H1 (cell line): ENCODE measurements around the gene LCNL1. TPM values are rescaled to one million over a fixed set of nuclear protein-coding genes. Genes with fewer than 3 reads are reported as not detected.
A peak's percentile ranks its signal among the peaks of the same experiment; 100 is the strongest.

ENCODE experiments used
- CTCF ChIA-PET: fragments of 300-600 bp; sonication (Branson Sonifier 250); formaldehyde crosslinking; loops from one replicate; lab custom pipeline; 2021; ENCODE audit not compliant: partially characterized antibody; lab: Charles Lee
- POLR2A ChIA-PET: fragments of 300-600 bp; sonication (Branson Sonifier 250); formaldehyde crosslinking; loops from one replicate; lab custom pipeline; 2021; ENCODE audit warnings: inconsistent platforms; ENCODE audit not compliant: partially characterized antibody; lab: Charles Lee
- DNase-seq, 2 experiments: peaks; one replicate each; pipeline versions ENCODE4 v3.0.0 to v3.0.0-alpha.2; 2010 to 2022; ENCODE audit warnings: low spot score in 2 of 2, low read depth in 1 of 2, mixed read lengths in 1 of 2
- FAIRE-seq: peaks from 2 replicates; lab custom pipeline; 2011; peaks lifted over from hg19 to GRCh38; lab: Jason Lieb, UNC
- H2AFZ ChIP-seq: 2 replicates; pipeline ENCODE4 v1.8.1; 2012; ENCODE audit warnings: low read length, inconsistent platforms
- H2AK5ac ChIP-seq: 2 replicates; pipeline ENCODE4 v1.6.1; 2013; ENCODE audit warnings: low read depth, low read length
- H2BK120ac ChIP-seq: replicated peaks from 2 replicates; pipeline ENCODE3; 2013; ENCODE audit warnings: low read depth, low read length, inconsistent platforms
- H2BK12ac ChIP-seq: 2 replicates; pipeline ENCODE4 v1.6.1; 2013; ENCODE audit warnings: low read depth, low read length
- H2BK15ac ChIP-seq: 2 replicates; pipeline ENCODE4 v1.6.1; 2013; ENCODE audit warnings: low read length
- H2BK20ac ChIP-seq: 2 replicates; pipeline ENCODE4 v1.6.1; 2013; ENCODE audit warnings: low read length
- H2BK5ac ChIP-seq: 2 replicates; pipeline ENCODE4 v1.6.1; 2013; ENCODE audit warnings: low read depth, low read length
- H3K14ac ChIP-seq: 2 replicates; pipeline ENCODE4 v1.6.1; 2013; ENCODE audit warnings: inconsistent platforms; ENCODE audit not compliant: insufficient read length
- H3K18ac ChIP-seq: 2 replicates; pipeline ENCODE4 v1.6.1; 2013; ENCODE audit warnings: low read length; ENCODE audit errors: extremely low read depth
- H3K23ac ChIP-seq: 2 replicates; pipeline ENCODE4 v1.6.1; 2013; ENCODE audit warnings: inconsistent platforms; ENCODE audit not compliant: insufficient read length
- H3K23me2 ChIP-seq: 2 replicates; pipeline ENCODE4 v1.6.1; 2013; ENCODE audit warnings: low read depth, low read length
- H3K27ac ChIP-seq: 2 replicates; pipeline ENCODE4 v1.6.1; 2011; ENCODE audit warnings: low read depth, low read length, inconsistent platforms
- H3K27me3 ChIP-seq, 4 experiments: replicated peaks in 1 of 4; 1 replicate in 1 of 4; 2 replicates in 3 of 4; pipeline versions ENCODE4 v1.6.1 to v1.8.1; 2011 to 2013; ENCODE audit warnings: low read length in 3 of 4, mild to moderate bottlenecking in 3 of 4, inconsistent platforms in 2 of 4, mixed read lengths in 2 of 4, moderate library complexity in 1 of 4; ENCODE audit not compliant: control insufficient read depth in 3 of 4, insufficient read depth in 3 of 4; ENCODE audit errors: extremely low read depth in 1 of 4
- H3K36me3 ChIP-seq, 4 experiments: 2 replicates each; pipeline versions ENCODE4 v1.6.1 to v1.8.1; 2011 to 2013; ENCODE audit warnings: mild to moderate bottlenecking in 4 of 4, low read length in 3 of 4, moderate library complexity in 2 of 4, control low read depth in 1 of 4, inconsistent platforms in 1 of 4; ENCODE audit not compliant: insufficient read depth in 4 of 4, control insufficient read depth in 2 of 4
- H3K4ac ChIP-seq: replicated peaks from 2 replicates; pipeline ENCODE3; 2013; ENCODE audit warnings: low read length, low read depth, mixed read lengths, inconsistent platforms; ENCODE audit not compliant: insufficient read length
- H3K4me1 ChIP-seq, 4 experiments: replicated peaks in 1 of 4; 1 replicate in 1 of 4; 2 replicates in 3 of 4; pipeline versions ENCODE4 v1.6.1 to v1.8.1; 2011 to 2013; ENCODE audit warnings: low read length in 3 of 4, inconsistent platforms in 2 of 4, mixed read lengths in 1 of 4; ENCODE audit not compliant: insufficient read depth in 4 of 4, control insufficient read depth in 3 of 4
- H3K4me2 ChIP-seq, 2 experiments: 2 replicates each; pipeline versions ENCODE4 v1.6.1 to v1.8.1; 2011 to 2013; ENCODE audit warnings: low read depth in 2 of 2, low read length in 2 of 2, control low read depth in 1 of 2, inconsistent platforms in 1 of 2, mild to moderate bottlenecking in 1 of 2; ENCODE audit not compliant: insufficient read depth in 1 of 2
- H3K4me3 ChIP-seq, 4 experiments: fragments of 200-600, 300-600 bp in 1 of 4; sonication (generic), shearing (Covaris generic), sonication (Bioruptor Twin) in 1 of 4; 2 replicates each; pipeline versions ENCODE4 v1.5.1 to v1.8.1; 2011 to 2016; ENCODE audit warnings: low read length in 4 of 4, low read depth in 3 of 4, control low read depth in 2 of 4, inconsistent platforms in 2 of 4, mild to moderate bottlenecking in 2 of 4, mixed read lengths in 1 of 4, moderate library complexity in 1 of 4; ENCODE audit not compliant: insufficient read depth in 2 of 4; ENCODE audit errors: extremely low read depth in 1 of 4
- H3K56ac ChIP-seq: replicated peaks from 2 replicates; pipeline ENCODE3; 2013; ENCODE audit warnings: low read depth, mild to moderate bottlenecking, mixed read lengths, low read length, inconsistent platforms; ENCODE audit not compliant: insufficient read length
- H3K79me1 ChIP-seq: 2 replicates; pipeline ENCODE4 v1.6.1; 2013; ENCODE audit warnings: low read depth, low read length, control low read depth
- H3K79me2 ChIP-seq, 2 experiments: 2 replicates each; pipeline versions ENCODE4 v1.6.1 to v1.8.1; 2012 to 2013; ENCODE audit warnings: low read length in 2 of 2, mild to moderate bottlenecking in 2 of 2, inconsistent platforms in 1 of 2; ENCODE audit not compliant: insufficient read depth in 2 of 2, control insufficient read depth in 1 of 2
- H3K9ac ChIP-seq, 4 experiments: replicated peaks in 1 of 4; 1 replicate in 1 of 4; 2 replicates in 3 of 4; pipeline versions ENCODE4 v1.6.1 to v1.8.1; 2011 to 2013; ENCODE audit warnings: low read depth in 3 of 4, low read length in 3 of 4, control low read depth in 2 of 4, mild to moderate bottlenecking in 2 of 4, moderate library complexity in 2 of 4, inconsistent platforms in 1 of 4; ENCODE audit errors: extremely low read depth in 1 of 4
- H3K9me3 ChIP-seq, 2 experiments: 2 replicates each; pipeline versions ENCODE4 v1.6.1 to v1.8.1; 2012 to 2013; ENCODE audit warnings: mild to moderate bottlenecking in 2 of 2, moderate library complexity in 2 of 2, control low read depth in 1 of 2, inconsistent platforms in 1 of 2, low read depth in 1 of 2, low read length in 1 of 2, mixed read lengths in 1 of 2; ENCODE audit not compliant: insufficient read depth in 2 of 2
- H4K20me1 ChIP-seq, 2 experiments: replicated peaks in 1 of 2; 2 replicates each; pipeline versions ENCODE3 to v1.8.1; 2011 to 2013; ENCODE audit warnings: inconsistent platforms in 2 of 2, low read length in 2 of 2, mild to moderate bottlenecking in 1 of 2; ENCODE audit not compliant: insufficient read depth in 2 of 2, control insufficient read depth in 1 of 2
- H4K5ac ChIP-seq: 2 replicates; pipeline ENCODE4 v1.6.1; 2013; ENCODE audit warnings: low read length, low read depth, mixed read lengths, inconsistent platforms; ENCODE audit not compliant: insufficient read length
- H4K8ac ChIP-seq: 2 replicates; pipeline ENCODE4 v1.8.0; 2013; ENCODE audit warnings: mild to moderate bottlenecking, moderate library complexity, low read length, inconsistent platforms; ENCODE audit not compliant: insufficient read depth; ENCODE audit errors: extremely low read depth
- H4K91ac ChIP-seq: replicated peaks from 2 replicates; pipeline ENCODE3; 2013; ENCODE audit warnings: low read length, mixed read lengths, inconsistent platforms; ENCODE audit not compliant: insufficient read length
- CREB1 ChIP-seq: IDR thresholded peaks from 2 replicates; pipeline ENCODE4 v1.6.1; 2012; ENCODE audit warnings: inconsistent platforms
- EP300 ChIP-seq, 2 experiments: IDR thresholded peaks; 1 replicate in 1 of 2; 2 replicates in 1 of 2; pipeline ENCODE4 v1.6.1; 2011 to 2012; ENCODE audit warnings: low read depth in 2 of 2, low read length in 2 of 2, mild to moderate bottlenecking in 2 of 2, borderline replicate concordance in 1 of 2, inconsistent platforms in 1 of 2, moderate library complexity in 1 of 2
- GABPA ChIP-seq: IDR thresholded peaks from 2 replicates; pipeline ENCODE4 v1.6.1; 2011; ENCODE audit warnings: mild to moderate bottlenecking, low read length, moderate library complexity, borderline replicate concordance; ENCODE audit not compliant: insufficient read depth
- GTF2F1 ChIP-seq: IDR thresholded peaks from 2 replicates; pipeline ENCODE4 v1.6.1; 2012; ENCODE audit warnings: low read depth, low read length, improper control_type of control experiment, borderline replicate concordance
- HDAC2 ChIP-seq, 2 experiments: fragments of 300-600 bp in 1 of 2; sonication (generic) in 1 of 2; IDR thresholded peaks; 2 replicates each; pipeline ENCODE4 v1.6.1; 2011 to 2012; ENCODE audit warnings: low read depth in 2 of 2, low read length in 2 of 2, mild to moderate bottlenecking in 2 of 2, moderate library complexity in 2 of 2, borderline replicate concordance in 1 of 2, inconsistent platforms in 1 of 2
- HDAC6 ChIP-seq: IDR thresholded peaks from one replicate; pipeline ENCODE4 v1.7.1; 2012; ENCODE audit warnings: low read depth, mild to moderate bottlenecking, inconsistent platforms, low read length, moderate library complexity
- MAX ChIP-seq: IDR thresholded peaks from 2 replicates; pipeline ENCODE4 v1.6.1; 2012; ENCODE audit warnings: inconsistent platforms
- RBBP5 ChIP-seq: IDR thresholded peaks from 2 replicates; pipeline ENCODE4 v1.7.1; 2012; ENCODE audit warnings: low read depth, mild to moderate bottlenecking, inconsistent platforms, low read length, moderate library complexity, borderline replicate concordance
- RNF2 ChIP-seq: fragments of 200-900, 300-1000 bp; sonication (generic); IDR thresholded peaks from 2 replicates; pipeline ENCODE4 v1.7.1; 2016; ENCODE audit warnings: borderline replicate concordance, low read depth, mild to moderate bottlenecking, antibody characterized with exemption, low read length; ENCODE audit not compliant: poor library complexity, severe bottlenecking; ENCODE audit errors: missing control alignments
- SP4 ChIP-seq: IDR thresholded peaks from 2 replicates; pipeline ENCODE4 v1.6.1; 2012; ENCODE audit warnings: low read length, inconsistent platforms
- TBP ChIP-seq: IDR thresholded peaks from 2 replicates; pipeline ENCODE4 v1.6.1; 2011; ENCODE audit warnings: low read depth, low read length, improper control_type of control experiment
- WGBS, 2 experiments: shearing (Covaris generic) in 1 of 2; methylation state at CpG; one replicate each; pipeline versions ENCODE4 v1.1.6 to v1.1.7; 2013 to 2015; ENCODE audit warnings: low lambda C conversion rate in 2 of 2, mixed read lengths in 2 of 2, inconsistent platforms in 1 of 2, low coverage in 1 of 2, missing lambda C conversion rate in 1 of 2; ENCODE audit not compliant: insufficient replicate concordance in 2 of 2, insufficient coverage in 1 of 2, insufficient read length in 1 of 2; ENCODE audit errors: extremely low coverage in 1 of 2, missing lambda C conversion rate in 1 of 2; 5-methylcytosine and 5-hydroxymethylcytosine counted together
- polyA plus RNA-seq, 7 experiments: library from polyadenylated mRNA; depleted of rRNA in 3 of 7; stranded (reverse) in 5 of 7; unstranded in 2 of 7; fragments of >200 nt in 5 of 7; fragments of 200-250 nt in 2 of 7; gene quantifications; 1 replicate in 5 of 7; 2 replicates in 1 of 7; 4 replicates in 1 of 7; pipeline versions ENCODE4 v1.2.1 to v1.2.3, GENCODE V29; 2011 to 2013; ENCODE audit warnings: missing spikeins in 2 of 7, mixed read lengths in 2 of 7
- total RNA-seq: library from RNA; stranded (reverse); fragmentation: NEBNext Ultra II Directional; extraction: Animal tissue kit (Norgen Biotek cat#: 25700); gene quantifications from 2 replicates; pipeline ENCODE4 v1.2.1, GENCODE V29; 2021

Gene LCNL1
- total and polyA plus RNA-seq, 2 of the 8 experiments (the other 6 are each of a cell fraction or from before 2014, with no cell fraction given): 0.11 TPM; not detected in 1

GRCh38 chr9:137022662-137023008 is 39.8 kb downstream of the LCNL1 start:
- no peak overlapping the region for H3K18ac ChIP-seq
- H3K14ac ChIP-seq: no peak overlapping the region
- H4K91ac ChIP-seq: no peak overlapping the region
- CTCF ChIA-PET: interaction anchor here (0.6 to 7.2 kb wide), 13 partner anchors 8 to 235 kb away, joined by 3 to 54 read pairs (median 4); partner anchors contain the start of genes ABCA2, FUT7, LCNL1 and PAXX
- no peak overlapping the region for H2BK120ac ChIP-seq
- DNase-seq (no peak), FAIRE-seq (no peak)
- peaks cover 0 to 9% (median 7%) of the 10 kb centered on the region in 4 experiments; a peak in 5 of 7 replicates for H3K4me1 ChIP-seq
- H2BK5ac ChIP-seq: peak overlapping the region; percentile 61; the same call in 1 of the 2 replicates
- H2BK20ac ChIP-seq: no peak overlapping the region
- H3K23me2 ChIP-seq: no peaks in the 10 kb centered on the region; the same call in 1 of the 2 replicates
- H3K79me1 ChIP-seq: no peaks in the 10 kb centered on the region
- H2BK15ac ChIP-seq: peak overlapping the region; percentile 61; the same call in 1 of the 2 replicates
- peaks cover 1 to 15% (median 10%) of the 10 kb centered on the region in 4 experiments; a peak in 6 of 7 replicates for H3K27me3 ChIP-seq
- H3K4me3 ChIP-seq: no peak overlapping the region
- no peak overlapping the region for H3K9ac ChIP-seq
- no peaks in the 10 kb centered on the region for H3K79me2 ChIP-seq
- 94% methylated on average over 11 of the region's 23 CpGs; no CpG with 5 or more reads in 1 of the 2 experiments for WGBS, 2 experiments
- H4K5ac ChIP-seq: no peak overlapping the region
- no peak overlapping the region for H2AFZ ChIP-seq
- POLR2A ChIA-PET: interaction anchor here (0.9 to 1.1 kb wide), 2 partner anchors 30 to 222 kb away, joined by 4 read pairs; no protein-coding TSS in a partner anchor
- H2BK12ac ChIP-seq: no peak overlapping the region
- no peak for TF ChIP-seq MAX
- TF ChIP-seq HDAC2 (IDR thresholded peaks at IDR 0.05; ENCODE audit: borderline replicate concordance in 1 of 2, low read depth in 2 of 2, low read length in 2 of 2): no peak
- no peak for TF ChIP-seq SP4
- no peak for TF ChIP-seq RBBP5
- no peak for TF ChIP-seq RNF2
- no peak for TF ChIP-seq TBP
- TF ChIP-seq HDAC6: no peak
- TF ChIP-seq CREB1: no peak
- TF ChIP-seq EP300 (IDR thresholded peaks at IDR 0.05; ENCODE audit: borderline replicate concordance in 1 of 2, low read depth in 2 of 2, low read length in 2 of 2): no peak
- no peak for TF ChIP-seq GABPA
- no peak for TF ChIP-seq GTF2F1
- H4K8ac ChIP-seq: no peak overlapping the region
- H3K9me3 ChIP-seq: no peaks in the 10 kb centered on the region
- H3K36me3 ChIP-seq: no peaks in the 10 kb centered on the region
- H3K4ac ChIP-seq: no peak overlapping the region
- no peak overlapping the region for H3K27ac ChIP-seq
- no peak overlapping the region for H3K23ac ChIP-seq
- no peak overlapping the region for H2AK5ac ChIP-seq
- H3K56ac ChIP-seq: no peak overlapping the region
- H4K20me1 ChIP-seq: peaks cover 0 to 8% of the 10 kb centered on the region in 2 experiments
- no peak overlapping the region for H3K4me2 ChIP-seq
